HG02678 (cell line): ENCODE results near the gene HS1BP3.
A peak's percentile ranks its signal among the peaks of the same experiment; 100 is the strongest.

ENCODE experiments used
- ATAC-seq: cut with Tn5 transposase; IDR thresholded peaks from one replicate; pipeline ENCODE4 v1.9.1; 2021; ENCODE audit warnings: mild to moderate bottlenecking, moderate library complexity; ENCODE audit not compliant: unreplicated experiment

Gene HS1BP3

GRCh38 chr2:20650877-20651730, at the start of gene HS1BP3:
Gene HS1BP3, minus strand, starts transcription at chr2:20651098. Its CDS starts 35 bp downstream, at chr2:20651063.
- peak; percentile 96 for ATAC-seq

GRCh38 chr2:20698916-20699613, 48.2 kb upstream of the HS1BP3 start:
- ATAC-seq: peak; percentile 40

GRCh38 chr2:20697322-20697934, 46.5 kb upstream of the HS1BP3 start:
- no peak for ATAC-seq

- no peak for ATAC-seq
Measured at GRCh38 chr2:20696366-20696765, 45.5 kb upstream of the HS1BP3 start.

GRCh38 chr2:20693317-20693716, 42.4 kb upstream of the HS1BP3 start:
- ATAC-seq: no peak

- no peak for ATAC-seq
Measured at GRCh38 chr2:20692081-20692480, 41.2 kb upstream of the HS1BP3 start.

GRCh38 chr2:20691076-20691734, 40.3 kb upstream of the HS1BP3 start:
- ATAC-seq: no peak

GRCh38 chr2:20689428-20690264, 38.7 kb upstream of the HS1BP3 start:
- ATAC-seq: no peak

GRCh38 chr2:20687260-20687832, 36.4 kb upstream of the HS1BP3 start:
- ATAC-seq: no peak

GRCh38 chr2:20684581-20685063, 33.7 kb upstream of the HS1BP3 start:
- ATAC-seq: no peak

- no peak for ATAC-seq
Measured at GRCh38 chr2:20682167-20682920, 31.4 kb upstream of the HS1BP3 start.

- no peak for ATAC-seq
Measured at GRCh38 chr2:20680744-20681375, 30.0 kb upstream of the HS1BP3 start.

GRCh38 chr2:20678780-20679179, 27.9 kb upstream of the HS1BP3 start:
- ATAC-seq: no peak

- ATAC-seq: no peak
Measured at GRCh38 chr2:20678086-20678395, 27.1 kb upstream of the HS1BP3 start.

- ATAC-seq: peak; percentile 29
Measured at GRCh38 chr2:20677301-20678085, 26.6 kb upstream of the HS1BP3 start.

- peak; percentile 44 for ATAC-seq
Measured at GRCh38 chr2:20676353-20677215, 25.7 kb upstream of the HS1BP3 start.
